ENCODE measurements around the gene ATP6V0C.
"Not testable (repeated sequence)": the region's sequence is repeated elsewhere in the genome, so short reads cannot be mapped to it uniquely, and the experiment has no call there.

ATP6V0C gene

GRCh38 chr16:2529961-2530628 is 16.3 kb downstream of the ATP6V0C start:
- DNase-seq: no peak

DNA sequence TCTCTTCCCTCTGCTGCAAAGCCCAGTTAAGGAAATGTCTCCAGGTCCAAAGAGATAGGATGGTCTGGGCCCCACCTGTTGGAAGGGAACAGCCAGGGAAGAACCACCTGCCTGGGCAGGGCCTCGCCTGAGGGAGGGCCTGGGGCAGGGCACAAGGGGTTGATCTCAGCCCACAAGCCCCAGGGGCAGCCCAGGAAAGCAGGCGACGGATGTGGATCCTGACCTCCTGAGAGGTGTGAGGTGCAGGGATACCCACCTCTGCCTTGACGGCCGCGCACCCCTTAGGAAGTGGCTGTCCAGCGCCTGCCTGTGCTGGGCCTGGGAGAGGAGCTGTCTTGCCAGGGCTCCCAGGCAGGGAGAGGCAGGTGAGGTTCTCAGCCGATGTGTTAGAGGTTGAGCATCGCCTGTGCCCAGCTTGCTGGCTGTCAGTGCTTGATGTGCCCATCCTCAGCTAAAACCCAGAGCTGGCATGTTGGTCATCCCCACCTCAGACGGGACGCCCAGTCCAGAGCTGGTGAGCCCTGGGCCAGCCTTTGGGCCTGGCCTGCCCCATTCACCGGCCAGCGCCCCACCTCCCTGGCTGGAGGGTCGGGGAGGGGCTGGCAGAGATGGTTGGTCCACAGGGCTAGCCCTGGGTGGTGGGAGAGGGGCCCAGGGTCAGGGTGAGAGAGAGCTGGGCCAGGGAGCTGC is 17.0 kb downstream of the ATP6V0C start:
- DNase-seq: no peak

- no peak for DNase-seq
Measured at GRCh38 chr16:2531371-2531695, 17.6 kb downstream of the ATP6V0C start, which contains the start of gene CEMP1. CEMP1 (minus strand) TSS chr16:2531408; CDS start chr16:2531073, 335 bp downstream.

DNA sequence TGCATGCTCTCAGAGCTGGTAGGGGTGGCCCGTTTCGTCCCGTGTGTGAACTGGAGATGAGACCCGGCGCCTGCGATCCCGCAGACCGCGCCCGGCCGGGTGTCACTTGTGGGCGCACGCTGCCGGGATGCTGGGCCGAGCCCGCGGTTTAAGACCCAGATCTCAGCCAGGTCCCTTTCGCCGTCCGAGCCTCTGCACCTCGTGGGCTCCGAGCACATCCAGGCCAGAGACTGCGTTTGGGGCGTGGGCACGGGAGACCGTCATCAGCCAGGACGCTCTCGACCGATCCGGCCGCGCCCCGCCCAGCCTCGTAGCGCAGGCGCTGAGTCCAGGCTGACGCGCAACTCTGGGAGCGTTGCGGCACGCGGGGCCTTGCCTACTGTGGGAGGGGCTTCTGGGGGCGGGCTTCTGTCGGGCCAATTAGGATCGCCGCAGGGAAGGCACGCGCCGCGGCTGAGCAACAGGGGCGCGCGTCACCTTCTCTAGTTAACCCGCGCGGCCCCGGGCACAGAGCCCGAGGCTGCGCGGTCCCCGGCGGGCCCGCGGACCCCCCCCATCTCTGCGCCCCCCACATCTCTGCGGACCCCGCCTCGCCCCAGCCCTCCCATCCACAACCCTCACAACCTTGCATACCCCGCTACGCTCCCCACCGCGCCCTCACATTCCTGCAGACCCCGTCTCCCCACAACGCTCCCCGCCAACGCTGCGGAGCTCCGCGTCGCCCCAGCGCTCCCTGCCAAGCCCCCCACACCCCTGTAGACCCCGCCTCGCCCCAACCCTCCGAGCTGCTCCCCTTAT is 18.1 kb downstream of the ATP6V0C start:
- DNase-seq: peak; percentile 97

DNA sequence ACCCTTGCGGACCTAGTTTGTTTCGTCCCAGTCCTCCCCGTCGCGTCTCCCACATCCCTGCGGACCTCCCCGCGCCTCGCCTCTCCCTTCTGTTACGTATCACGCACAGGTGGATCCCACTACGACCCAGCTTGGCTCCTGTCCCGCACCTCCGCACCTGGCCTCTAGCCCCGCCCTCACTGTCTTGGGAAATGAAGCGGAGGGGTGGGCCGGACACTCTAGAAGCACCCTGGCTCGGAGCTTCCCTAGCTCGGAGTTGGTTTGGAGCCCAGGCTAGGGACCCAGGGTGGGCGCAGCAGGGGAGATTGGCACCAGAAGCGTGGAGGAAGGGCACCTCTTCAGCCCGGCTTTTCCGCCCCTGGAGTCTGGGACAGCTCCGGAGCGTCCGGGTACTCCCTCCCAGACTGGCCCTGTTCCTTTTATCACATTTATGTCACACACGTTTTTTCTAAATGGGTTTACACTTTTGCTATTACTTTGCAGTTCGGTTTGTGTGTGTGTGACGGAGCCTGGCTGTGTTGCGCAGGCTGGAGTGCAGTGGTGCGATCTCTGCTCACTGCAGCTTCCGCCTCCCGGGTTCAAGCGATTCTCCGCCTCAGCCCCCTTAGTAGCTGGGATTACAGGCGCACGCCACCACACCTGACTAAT is 18.9 kb downstream of the ATP6V0C start:
- peak; percentile 45 for DNase-seq

- not testable (repeated sequence) for DNase-seq
Measured at GRCh38 chr16:2533142-2533755, 19.5 kb downstream of the ATP6V0C start.

DNA sequence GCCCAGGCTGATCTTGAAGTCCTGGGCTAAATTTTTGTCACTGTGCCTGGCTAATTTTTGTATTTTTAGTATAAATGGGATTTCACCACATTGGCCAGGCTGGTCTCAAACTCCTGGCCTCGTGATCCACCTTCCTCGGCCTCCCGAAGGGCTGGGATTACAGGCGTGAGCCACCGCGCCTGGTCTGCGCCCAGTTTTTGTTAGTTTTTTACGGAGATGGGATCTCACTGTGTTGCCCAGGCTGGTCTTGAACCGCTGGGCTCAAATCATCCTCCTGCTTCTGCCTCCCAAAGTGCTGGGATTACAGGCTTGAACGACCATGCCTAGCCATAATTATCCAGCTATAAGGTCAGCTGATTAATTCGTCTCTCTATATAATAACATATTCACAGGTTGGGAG is 20.2 kb downstream of the ATP6V0C start:
- DNase-seq: no peak

- DNase-seq: not testable (repeated sequence)
Measured at GRCh38 chr16:2534335-2534734, 20.6 kb downstream of the ATP6V0C start.

- DNase-seq: peak; percentile 63
Measured at GRCh38 chr16:2535625-2536013, 21.9 kb downstream of the ATP6V0C start.

GRCh38 chr16:2537451-2538379 is 24.0 kb downstream of the ATP6V0C start, which contains the start of gene PDPK1:
PDPK1 (plus strand) TSS chr16:2538021; CDS start chr16:2538113, 92 bp downstream.
- peak; percentile 94 for DNase-seq

- not testable (repeated sequence) for DNase-seq
Measured at GRCh38 chr16:2539192-2539844, 25.6 kb downstream of the ATP6V0C start.

GRCh38 chr16:2539845-2540458 is 26.2 kb downstream of the ATP6V0C start:
- not testable (repeated sequence) for DNase-seq

DNA sequence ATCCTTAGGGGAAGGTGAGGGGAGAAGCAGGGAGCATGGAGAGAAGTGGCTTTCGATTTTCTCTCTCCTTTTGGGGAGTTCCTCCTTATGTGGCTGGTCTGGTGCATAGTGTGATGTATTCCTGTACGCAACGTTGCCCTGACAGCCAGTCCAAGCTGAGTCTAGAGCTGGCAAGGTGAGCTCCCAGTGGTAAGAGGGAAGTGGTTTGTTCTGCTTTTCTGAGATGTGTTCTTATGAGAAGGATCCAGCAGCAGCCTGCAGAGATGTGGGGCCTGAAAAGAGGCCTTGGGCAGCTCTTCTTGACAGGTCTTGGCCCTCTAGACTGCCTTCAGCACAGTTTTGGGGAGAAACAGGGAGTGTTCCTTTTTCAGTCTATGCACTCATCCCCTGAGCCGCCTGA is 27.2 kb downstream of the ATP6V0C start:
- not testable (repeated sequence) for DNase-seq

GRCh38 chr16:2541409-2541808 is 27.7 kb downstream of the ATP6V0C start:
- peak; percentile 4 for DNase-seq

DNA sequence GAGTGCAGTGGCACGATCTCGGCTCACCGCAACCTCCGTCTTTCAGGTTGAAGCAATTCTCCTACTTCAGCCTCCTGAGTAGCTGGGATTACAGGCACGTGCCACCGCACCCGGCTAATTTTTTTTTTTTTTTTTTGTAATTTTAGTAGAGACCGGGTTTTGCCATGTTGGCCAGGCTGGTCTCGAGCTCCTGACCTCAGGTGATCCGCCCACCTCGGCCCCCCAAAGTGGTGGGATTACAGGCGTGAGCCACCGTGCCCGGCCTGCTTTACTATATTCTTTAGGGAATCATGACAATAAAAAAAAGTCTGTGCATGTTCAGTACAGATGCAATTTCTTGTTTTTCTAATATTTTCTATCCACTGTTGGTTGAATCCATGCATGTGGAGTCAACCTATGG is 30.0 kb downstream of the ATP6V0C start:
- not testable (repeated sequence) for DNase-seq

DNA sequence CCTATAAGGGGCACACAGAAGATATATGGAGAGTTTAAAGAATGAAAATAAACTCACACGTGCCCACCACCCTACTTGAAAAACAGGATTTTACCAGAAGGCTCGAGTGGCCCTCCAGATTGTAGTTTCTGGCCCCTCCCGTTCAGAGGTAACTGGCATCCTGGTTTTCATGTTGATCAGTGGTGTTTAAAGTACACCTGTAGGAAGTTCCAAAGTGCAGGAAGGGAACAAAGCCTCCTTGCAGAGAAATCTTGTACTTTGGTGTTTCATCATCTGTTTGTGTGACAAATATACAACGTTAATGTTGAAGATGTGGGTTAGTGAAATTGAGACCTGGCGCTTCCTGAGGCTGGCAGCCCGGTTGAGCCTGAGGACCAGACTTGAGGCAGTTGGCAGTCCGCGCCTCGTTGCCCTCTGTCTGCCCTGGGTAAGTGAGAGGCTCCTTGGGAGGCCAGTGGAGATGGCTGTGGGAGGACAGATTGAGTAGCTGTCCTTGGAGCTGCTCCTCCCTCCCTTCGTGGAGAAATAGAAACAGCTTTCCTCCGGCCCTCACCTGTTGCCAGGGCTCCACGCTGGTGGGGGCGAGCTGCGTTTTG is 36.6 kb downstream of the ATP6V0C start:
- not testable (repeated sequence) for DNase-seq

DNA sequence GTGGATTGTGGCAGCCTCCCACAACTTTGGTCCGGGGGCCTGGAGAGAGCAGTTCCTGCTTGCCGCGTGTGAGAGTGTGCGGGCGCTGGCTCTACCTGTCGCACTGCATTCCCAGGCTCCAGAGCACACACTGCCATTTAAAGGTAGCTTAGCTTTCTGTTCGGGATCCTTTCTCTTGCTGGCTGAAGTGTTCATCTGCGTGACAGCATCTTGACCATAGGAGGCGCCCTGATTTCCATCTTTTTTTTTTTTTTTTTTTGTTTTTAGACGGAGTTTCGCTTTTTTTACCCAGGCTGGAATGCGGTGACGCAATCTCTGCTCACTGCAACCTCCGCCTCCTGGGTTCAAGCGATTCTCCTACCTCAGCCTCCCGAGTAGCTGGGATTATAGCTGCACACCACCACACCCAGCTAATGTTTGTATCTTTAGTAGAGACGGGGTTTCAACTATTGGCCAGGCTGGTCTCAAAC is 37.7 kb downstream of the ATP6V0C start:
- DNase-seq: peak; percentile 2

GRCh38 chr16:2554709-2555425 is 41.1 kb downstream of the ATP6V0C start:
- not testable (repeated sequence) for DNase-seq

GRCh38 chr16:2557150-2557549 is 43.4 kb downstream of the ATP6V0C start:
- not testable (repeated sequence) for DNase-seq

Measured in EL (cell line).